COR-L47 (cell line): Measurements from ENCODE around the gene C19orf85.

Experiments used
- DNase-seq: peaks from one replicate; lab custom pipeline; 2025; lab: John Stamatoyannopoulos, UW

The C19orf85 gene

GRCh38 chr19:55489711-55490477 lies 25.3 kb upstream of the C19orf85 start:
- DNase-seq: no peak

- no peak for DNase-seq
Observed at GRCh38 chr19:55488986-55489710, 24.6 kb upstream of the C19orf85 start.

GRCh38 chr19:55487924-55488687 lies 23.6 kb upstream of the C19orf85 start, which contains the start of gene SSC5D:
Gene SSC5D (plus strand): TSS chr19:55488436. CDS start chr19:55488590, 154 bp downstream.
- DNase-seq: no peak

- no peak for DNase-seq
Observed at GRCh38 chr19:55486971-55487923, 22.7 kb upstream of the C19orf85 start.

DNA sequence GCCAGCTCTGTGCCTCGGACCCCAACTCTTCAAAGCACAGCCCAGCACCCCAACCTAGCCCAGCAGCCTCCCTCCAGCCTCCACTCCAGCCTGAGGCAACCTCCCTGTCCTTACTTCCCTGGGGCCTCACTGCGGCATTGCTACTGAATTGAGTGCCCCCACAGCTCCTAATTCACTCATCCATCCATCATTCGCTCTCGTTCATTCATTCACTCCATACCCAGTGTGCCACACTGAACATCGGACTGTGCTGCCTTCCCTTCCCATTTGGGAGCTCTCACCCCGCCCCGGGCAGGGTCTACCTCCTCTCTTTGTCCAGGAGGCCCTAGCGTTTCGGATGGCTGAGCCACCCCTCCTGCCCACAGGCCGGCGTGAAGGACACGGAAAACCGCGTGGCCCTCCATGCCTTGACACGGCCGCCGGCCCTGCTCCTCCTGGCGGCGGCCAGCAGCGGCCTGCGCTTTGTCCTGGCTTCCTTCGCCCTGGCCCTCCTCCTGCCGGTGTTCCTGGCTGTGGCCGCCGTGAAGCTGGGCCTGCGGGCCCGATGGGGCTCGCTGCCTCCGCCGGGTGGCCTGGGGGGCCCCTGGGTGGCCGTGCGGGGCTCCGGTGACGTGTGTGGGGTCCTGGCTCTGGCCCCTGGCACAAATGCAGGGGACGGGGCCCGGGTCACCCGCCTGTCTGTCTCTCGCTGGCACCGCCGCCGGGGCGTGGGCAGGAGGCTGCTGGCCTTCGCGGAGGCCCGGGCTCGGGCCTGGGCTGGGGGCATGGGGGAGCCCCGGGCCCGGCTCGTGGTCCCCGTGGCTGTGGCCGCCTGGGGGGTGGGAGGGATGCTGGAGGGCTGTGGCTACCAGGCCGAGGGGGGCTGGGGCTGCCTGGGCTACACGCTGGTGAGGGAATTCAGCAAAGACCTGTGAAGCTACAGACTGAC lies 21.8 kb upstream of the C19orf85 start:
- no peak for DNase-seq

DNA sequence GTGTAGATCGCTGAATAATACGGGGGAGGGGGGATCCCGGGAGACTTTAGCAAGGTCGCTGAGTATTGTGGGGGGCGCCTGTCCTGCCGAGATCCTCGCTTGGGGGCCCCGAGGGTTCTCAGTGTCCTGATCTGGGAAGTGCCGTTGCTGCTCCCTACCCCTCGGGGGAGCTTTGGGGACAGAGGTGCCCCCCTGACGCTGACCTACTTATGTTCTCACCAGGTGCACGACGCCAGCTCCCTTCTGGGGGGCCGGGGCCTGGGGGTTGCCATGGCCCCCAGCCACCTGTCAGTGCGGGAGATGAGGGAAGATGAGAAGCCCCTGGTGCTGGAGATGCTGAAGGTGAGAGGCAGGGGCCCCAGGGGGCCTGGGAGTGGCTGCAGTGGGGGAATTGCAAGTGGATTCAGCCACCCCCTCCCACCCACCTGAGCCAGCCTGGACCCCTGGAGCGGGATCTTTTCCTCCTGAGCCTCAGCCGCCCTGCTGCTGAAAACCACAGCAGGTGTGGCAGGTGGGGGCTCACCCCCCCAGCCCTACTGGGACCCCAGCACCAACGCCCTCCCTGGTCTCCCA lies 21.0 kb upstream of the C19orf85 start:
- DNase-seq: peak; percentile 51

DNA sequence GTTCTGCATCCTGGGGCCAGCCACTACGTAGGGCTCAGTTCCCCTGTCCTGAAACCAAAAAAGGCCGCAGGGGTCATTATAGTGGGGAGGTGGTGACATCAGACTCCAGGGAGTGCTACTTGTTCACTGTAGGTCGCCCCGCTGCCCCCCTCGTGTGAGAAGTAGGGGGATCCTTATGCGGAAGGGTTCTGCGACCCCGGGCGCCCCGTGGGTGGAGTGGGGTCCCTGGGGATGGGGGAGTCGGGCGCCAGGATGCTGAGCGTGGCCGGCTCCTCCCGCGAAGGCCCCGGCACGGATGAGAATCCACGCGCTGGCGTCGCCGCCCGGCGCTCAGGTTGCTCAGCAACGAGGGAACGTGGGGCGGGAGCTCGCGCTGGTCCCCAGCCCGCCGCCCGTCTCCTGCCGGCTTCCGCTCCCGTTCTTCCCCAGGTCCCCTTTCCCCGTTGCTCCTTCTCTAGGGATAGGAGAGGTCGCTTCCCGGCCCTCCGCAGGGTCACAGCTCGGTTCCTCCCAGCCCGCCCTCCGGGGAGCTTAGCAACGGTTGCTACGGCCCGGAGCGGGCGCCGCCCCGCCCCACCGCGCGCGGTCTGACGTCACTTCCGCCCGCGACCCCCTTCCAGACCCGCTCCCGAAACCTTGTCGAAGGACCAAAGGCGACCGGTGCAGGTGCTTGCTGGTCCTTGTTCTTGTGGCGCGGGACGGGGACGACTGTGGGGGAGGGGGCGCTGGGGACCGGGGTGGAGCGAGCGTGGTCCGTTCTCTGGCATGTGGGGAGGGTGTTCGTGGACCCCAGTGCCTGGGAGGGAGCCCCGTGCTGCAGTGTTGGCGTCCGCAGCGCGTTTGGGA lies 20.3 kb upstream of the C19orf85 start, which contains the start of gene NAT14:
TSS of gene NAT14 (plus strand) at position 596 of the 846 bp plus-strand sequence. CDS start 521 bp downstream, outside the sequence.
- peak; percentile 73 for DNase-seq

- no peak for DNase-seq
Observed at GRCh38 chr19:55483706-55484592, 19.4 kb upstream of the C19orf85 start.

- DNase-seq: no peak
Observed at GRCh38 chr19:55482967-55483705, 18.6 kb upstream of the C19orf85 start.

- DNase-seq: no peak
Observed at GRCh38 chr19:55482156-55482961, 17.8 kb upstream of the C19orf85 start.

DNA sequence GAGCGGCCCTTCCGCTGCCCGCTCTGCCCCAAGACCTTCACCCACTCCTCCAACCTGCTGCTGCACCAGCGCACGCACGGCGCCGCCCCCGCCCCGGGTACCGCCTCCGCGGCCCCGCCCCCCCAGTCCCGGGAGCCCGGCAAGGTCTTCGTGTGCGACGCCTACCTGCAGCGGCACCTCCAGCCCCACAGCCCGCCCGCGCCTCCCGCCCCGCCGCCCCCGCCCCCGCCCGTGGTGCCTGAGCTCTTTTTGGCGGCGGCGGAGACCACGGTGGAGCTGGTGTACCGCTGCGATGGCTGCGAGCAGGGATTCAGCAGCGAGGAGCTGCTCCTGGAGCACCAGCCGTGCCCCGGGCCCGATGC lies 17.2 kb upstream of the C19orf85 start:
- no peak for DNase-seq

GRCh38 chr19:55481148-55481793 lies 16.7 kb upstream of the C19orf85 start:
- DNase-seq: no peak

- no peak for DNase-seq
Observed at GRCh38 chr19:55479451-55480230, 15.1 kb upstream of the C19orf85 start.

DNA sequence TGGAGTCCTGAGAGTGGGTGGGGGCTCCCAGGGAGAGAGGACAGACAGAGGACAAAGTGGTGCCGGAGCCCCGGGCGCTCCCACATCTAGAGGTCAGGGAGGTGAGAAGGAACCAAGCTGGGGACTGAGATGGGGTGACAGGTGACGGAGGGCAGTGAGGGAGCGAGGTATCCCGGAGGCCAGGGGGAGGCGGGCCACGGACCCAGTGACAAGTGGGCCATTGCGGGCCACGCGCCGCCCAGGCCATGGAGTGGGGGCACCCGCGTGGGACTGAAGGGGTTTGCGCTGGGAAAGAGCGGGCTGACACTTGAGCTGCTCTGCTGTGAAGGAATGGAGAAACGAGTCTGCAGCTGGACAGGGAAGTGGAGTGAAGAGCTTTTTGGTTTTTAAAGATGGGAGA lies 14.5 kb upstream of the C19orf85 start:
- no peak for DNase-seq

GRCh38 chr19:55478364-55478763 lies 13.8 kb upstream of the C19orf85 start:
- DNase-seq: no peak
